Retinal pigment epithelial cell (primary cell): ENCODE results near the gene RPS10.
"Not testable (repeated sequence)": the region's sequence is repeated elsewhere in the genome, so short reads cannot be mapped to it uniquely, and the experiment has no call there.

Experiments
- DNase-seq: peaks from one replicate; pipeline ENCODE4 v3.0.0-alpha.2; 2010; ENCODE audit warnings: low read depth
- H3K4me3 ChIP-seq: 2 replicates; pipeline ENCODE4 v1.5.1; 2011; ENCODE audit warnings: mild to moderate bottlenecking, low read length, control low read depth, moderate library complexity
- CTCF ChIP-seq: conservative IDR thresholded peaks from 2 replicates; pipeline ENCODE4 v1.5.1; 2011; ENCODE audit warnings: low read depth, low read length, control low read depth, inconsistent platforms

RPS10 gene

GRCh38 chr6:34418367-34418766 lies 7.5 kb downstream of the RPS10 start:
- no peak for DNase-seq
- no peak overlapping the region for H3K4me3 ChIP-seq
- TF ChIP-seq CTCF = no peak

GRCh38 chr6:34416877-34417371 lies 8.9 kb downstream of the RPS10 start:
- TF ChIP-seq CTCF = no peak
- H3K4me3 ChIP-seq = no peak overlapping the region
- no peak for DNase-seq

GRCh38 chr6:34414999-34415858 lies 10.6 kb downstream of the RPS10 start:
- peak; percentile 36 for DNase-seq
- no peak overlapping the region for H3K4me3 ChIP-seq
- TF ChIP-seq CTCF = peak; percentile 55

- TF ChIP-seq CTCF = no peak
- no peak for DNase-seq
- H3K4me3 ChIP-seq = no peak overlapping the region
Measured at GRCh38 chr6:34412643-34413214, 13.1 kb downstream of the RPS10 start.

- no peak overlapping the region for H3K4me3 ChIP-seq
- peak; percentile 51 for DNase-seq
- TF ChIP-seq CTCF = no peak
Measured at GRCh38 chr6:34412016-34412415, 13.9 kb downstream of the RPS10 start.

GRCh38 chr6:34407915-34408314 lies 18.0 kb downstream of the RPS10 start:
- H3K4me3 ChIP-seq, DNase-seq: not testable (repeated sequence)

- TF ChIP-seq CTCF = no peak
- no peak overlapping the region for H3K4me3 ChIP-seq
- DNase-seq = no peak
Measured at GRCh38 chr6:34396518-34396917, 29.4 kb downstream of the RPS10 start.
